WTC11 (cell line): ENCODE results near the gene FGR.

ENCODE experiments used
- CREM ChIP-seq: sonication (generic); formaldehyde crosslinking; IDR thresholded peaks from 2 replicates; pipeline ENCODE4 v1.8.1; 2022; ENCODE audit warnings: mild to moderate bottlenecking, missing genetic modification reagents, moderate library complexity
- CTCF ChIP-seq: fragments of 200-600 bp; IDR thresholded peaks from 2 replicates; pipeline ENCODE4 v1.8.0; 2022; ENCODE audit warnings: antibody characterized with exemption
- GABPB1 ChIP-seq: sonication (generic); formaldehyde crosslinking; IDR thresholded peaks from 2 replicates; pipeline ENCODE4 v1.8.1; 2023; ENCODE audit warnings: mild to moderate bottlenecking, missing genetic modification reagents
- IRF2 ChIP-seq: sonication (generic); formaldehyde crosslinking; IDR thresholded peaks from 2 replicates; pipeline ENCODE4 v1.8.0; 2022; ENCODE audit warnings: low read depth, missing genetic modification reagents, borderline replicate concordance
- NFE2L1 ChIP-seq: sonication (generic); formaldehyde crosslinking; IDR thresholded peaks from 2 replicates; pipeline ENCODE4 v1.8.1; 2023; ENCODE audit warnings: missing genetic modification reagents
- ZNF138 ChIP-seq: sonication (generic); formaldehyde crosslinking; conservative IDR thresholded peaks from 2 replicates; pipeline ENCODE4 v1.8.1; 2022; ENCODE audit warnings: mild to moderate bottlenecking, moderate library complexity, missing genetic modification reagents
- TF ChIP-seq, protein P1 (sequence below): sonication (generic); formaldehyde crosslinking; IDR thresholded peaks from 2 replicates; pipeline ENCODE4 v1.8.0; 2022; ENCODE audit warnings: mild to moderate bottlenecking, missing genetic modification reagents
- TF ChIP-seq, protein P2 (sequence below): fragments of 250-450 bp; sonication (Bioruptor Pico); IDR thresholded peaks from 2 replicates; pipeline ENCODE4 v1.9.0; 2021; ENCODE audit warnings: mild to moderate bottlenecking

GRCh38 chr1:27563591-27564471, 71.2 kb downstream of the FGR start:
- no peak for TF ChIP-seq CTCF
- no peak for TF ChIP-seq CREM
- peak; percentile 53; the same call in 1 of the 2 replicates for TF ChIP-seq GABPB1
- TF ChIP-seq, protein P1, sequence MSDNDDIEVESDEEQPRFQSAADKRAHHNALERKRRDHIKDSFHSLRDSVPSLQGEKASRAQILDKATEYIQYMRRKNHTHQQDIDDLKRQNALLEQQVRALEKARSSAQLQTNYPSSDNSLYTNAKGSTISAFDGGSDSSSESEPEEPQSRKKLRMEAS (CRISPR knock-in tag) = no peak
- TF ChIP-seq, protein P2, sequence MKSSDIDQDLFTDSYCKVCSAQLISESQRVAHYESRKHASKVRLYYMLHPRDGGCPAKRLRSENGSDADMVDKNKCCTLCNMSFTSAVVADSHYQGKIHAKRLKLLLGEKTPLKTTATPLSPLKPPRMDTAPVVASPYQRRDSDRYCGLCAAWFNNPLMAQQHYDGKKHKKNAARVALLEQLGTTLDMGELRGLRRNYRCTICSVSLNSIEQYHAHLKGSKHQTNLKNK (CRISPR knock-in tag) = no peak
- TF ChIP-seq ZNF138 (CRISPR knock-in tag) = no peak
- TF ChIP-seq NFE2L1 (CRISPR knock-in tag) = no peak
- no peak for TF ChIP-seq IRF2 (CRISPR knock-in tag)
